ENCODE results near the gene VCPKMT.
"Not testable (repeated sequence)": the region's sequence is repeated elsewhere in the genome, so short reads cannot be mapped to it uniquely, and the experiment has no call there.

VCPKMT gene

GRCh38 chr14:50092006-50092555 is 24.3 kb downstream of the VCPKMT start:
- DNase-seq: no peak

- DNase-seq: no peak
These were observed 25.0 kb downstream of the VCPKMT start for GRCh38 chr14:50091240-50091913.

DNA sequence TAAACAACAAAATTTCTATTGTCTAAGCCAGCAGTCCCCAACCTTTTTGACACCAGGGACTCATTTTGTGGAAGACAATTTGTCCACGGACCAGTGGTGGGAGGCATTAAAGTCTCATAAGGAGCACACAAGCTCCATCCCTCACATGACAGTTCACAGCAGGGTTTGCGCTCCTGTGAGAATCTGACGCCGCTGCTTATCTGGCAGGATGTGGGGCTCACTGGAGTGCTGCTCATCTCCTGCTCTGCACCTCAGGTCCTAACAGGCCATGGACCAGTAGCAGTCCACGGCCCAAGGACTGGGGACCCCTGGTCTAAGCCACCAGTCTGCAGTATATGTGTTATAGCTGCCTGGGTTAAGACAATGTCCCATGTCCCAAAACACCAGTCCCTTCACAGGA is 27.2 kb downstream of the VCPKMT start:
- no peak for DNase-seq

GRCh38 chr14:50088731-50089130 is 27.6 kb downstream of the VCPKMT start:
- no peak for DNase-seq

DNA sequence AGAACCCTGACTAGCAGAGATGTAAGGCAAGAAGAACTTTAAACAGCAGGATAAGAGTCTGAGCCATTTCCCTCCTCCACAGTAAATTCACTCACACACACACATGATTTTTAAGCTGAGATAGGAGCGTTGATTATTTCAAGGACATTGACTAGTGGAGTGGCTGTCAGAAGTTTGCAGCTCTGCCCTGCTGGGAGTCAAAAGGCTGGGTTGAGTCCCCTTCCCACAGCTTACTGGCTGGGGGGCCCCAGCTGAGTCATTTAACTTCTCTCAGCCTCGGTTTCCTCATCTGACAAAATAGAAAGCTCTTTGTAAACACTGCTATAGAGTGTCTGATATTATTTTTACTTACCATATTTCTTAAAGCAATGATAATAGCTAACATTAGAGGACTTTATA is 28.3 kb downstream of the VCPKMT start:
- DNase-seq: no peak

DNA sequence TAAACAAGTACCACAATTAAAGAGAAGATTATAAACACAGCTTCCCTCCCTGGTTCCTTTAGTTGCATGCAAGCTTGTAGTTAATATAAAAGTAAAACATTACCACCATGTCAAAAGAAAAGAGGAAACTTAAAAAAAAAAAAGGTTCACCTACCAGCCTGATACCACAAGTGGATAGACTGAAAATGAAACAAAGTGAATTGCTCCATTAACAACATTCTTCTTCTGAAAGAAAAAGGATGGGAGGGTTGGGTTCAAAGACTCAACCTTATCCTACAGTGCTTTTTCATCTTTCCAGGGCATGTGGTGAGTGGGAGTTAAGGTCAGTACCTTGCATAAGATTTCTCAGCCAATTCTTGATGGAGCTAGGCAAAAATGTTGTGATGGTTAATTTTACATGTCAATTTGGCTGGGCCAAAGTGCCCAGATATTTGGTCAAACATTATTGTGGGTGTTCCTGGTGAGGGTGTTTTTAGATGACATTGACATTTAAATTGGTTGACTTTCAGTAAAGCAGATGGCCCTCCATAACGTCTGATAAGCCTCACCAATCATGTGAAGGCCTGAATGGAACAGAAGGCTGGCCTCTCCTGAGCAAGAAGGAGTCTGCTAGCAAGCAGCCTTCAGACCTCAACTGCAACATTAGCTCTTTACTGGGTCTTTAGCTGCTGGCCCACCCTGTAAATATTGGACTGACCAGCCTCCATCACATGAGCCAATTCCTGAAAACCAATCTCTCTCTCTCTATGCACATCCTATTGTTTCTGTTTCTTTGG is 28.8 kb downstream of the VCPKMT start:
- no peak for DNase-seq

- DNase-seq: no peak
These were observed 30.1 kb downstream of the VCPKMT start for GRCh38 chr14:50086321-50086711.

DNA sequence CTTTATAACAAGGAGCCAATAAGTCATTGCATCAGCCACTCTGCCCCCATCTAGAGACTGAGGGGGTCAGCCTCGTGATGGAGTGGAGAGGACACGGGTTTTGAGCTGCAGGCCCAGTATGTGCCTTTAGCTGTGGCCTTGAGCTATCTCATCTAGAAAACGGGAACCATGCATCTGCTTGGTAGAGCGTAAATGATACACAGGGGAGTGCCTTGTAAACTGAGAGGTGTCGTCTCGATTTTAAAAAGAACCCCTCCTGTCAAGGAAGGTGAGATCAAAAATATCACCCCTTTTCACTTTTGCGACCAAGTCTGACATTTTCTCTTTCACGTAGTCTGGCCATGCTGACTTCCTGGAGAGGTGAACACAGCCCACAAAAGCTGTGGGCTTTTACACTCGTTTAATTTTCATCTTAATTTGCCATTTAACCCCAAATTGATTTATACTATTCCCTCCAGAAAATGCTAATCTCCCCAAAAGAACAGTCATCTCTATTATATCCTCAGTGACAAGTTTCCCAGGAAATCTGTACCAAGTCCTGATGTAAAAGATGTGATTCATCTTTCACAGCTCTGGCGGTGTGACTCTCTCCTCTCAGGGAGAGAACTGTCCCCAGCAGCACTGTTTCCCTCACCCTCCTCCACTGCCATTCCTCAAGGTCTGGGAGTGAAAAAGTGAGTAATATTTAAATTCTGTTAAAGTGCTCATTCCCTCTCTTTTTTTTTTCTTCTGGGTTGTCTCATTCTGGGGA is 30.6 kb downstream of the VCPKMT start:
- DNase-seq: peak in 17 of 58 donors; percentile 3 to 60 (median 25)

DNA sequence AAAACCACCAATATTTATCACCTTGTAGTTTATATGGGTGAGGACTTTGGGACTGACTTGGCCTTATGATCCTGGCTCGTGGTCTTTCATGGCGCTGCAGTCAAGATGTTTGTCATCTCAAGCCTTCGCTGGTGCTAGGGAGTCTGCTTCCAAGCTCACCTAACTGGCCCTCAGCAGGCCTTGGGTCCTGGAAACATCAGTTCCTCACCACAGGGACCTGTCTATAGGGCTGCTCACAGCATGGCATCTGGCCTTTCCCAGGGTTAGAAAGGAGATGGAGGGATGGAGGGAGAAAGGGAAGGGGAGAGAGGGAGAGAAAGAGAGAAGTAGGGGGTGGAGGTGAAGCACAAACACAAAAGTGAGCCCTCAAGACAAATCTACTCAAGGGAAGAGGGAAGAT is 31.7 kb downstream of the VCPKMT start:
- DNase-seq: no peak

GRCh38 chr14:50083467-50084337 is 32.7 kb downstream of the VCPKMT start:
- peak in 18 of 58 donors; percentile 9 to 64 (median 31) for DNase-seq

DNA sequence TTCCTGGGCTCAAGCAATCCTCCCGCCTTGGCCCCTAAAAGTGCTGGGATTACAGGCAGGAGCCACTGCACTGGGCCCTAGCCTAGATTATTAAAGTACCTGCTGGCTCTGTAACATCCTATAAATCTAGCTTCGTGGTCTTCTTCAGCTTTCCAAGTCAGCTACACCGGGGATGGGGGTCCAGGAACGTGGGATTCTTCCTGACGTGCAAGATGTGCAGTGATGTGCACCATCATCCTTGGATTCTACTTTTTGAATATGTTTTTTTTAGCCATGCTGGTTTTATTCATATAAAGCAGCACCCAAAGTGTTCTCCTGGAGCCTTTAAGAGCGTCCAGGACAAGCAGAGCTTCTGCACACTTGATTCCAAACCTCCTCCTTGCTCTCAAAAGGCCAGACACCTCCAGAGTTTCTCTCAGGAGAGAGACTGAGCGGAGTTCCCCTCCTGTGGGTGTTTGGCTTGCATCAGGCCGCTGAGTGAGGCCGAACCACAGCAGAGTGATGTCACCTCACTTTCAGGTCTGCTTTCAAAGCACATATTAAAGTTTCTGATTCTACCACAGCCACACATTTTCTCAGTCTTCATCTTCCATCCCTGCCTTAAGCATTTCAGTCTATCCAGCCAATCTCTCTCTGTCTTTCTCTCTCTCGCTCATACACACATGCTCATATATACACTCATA is 33.4 kb downstream of the VCPKMT start:
- peak in 3 of 58 donors; percentile 14 to 24 (median 17) for DNase-seq

DNA sequence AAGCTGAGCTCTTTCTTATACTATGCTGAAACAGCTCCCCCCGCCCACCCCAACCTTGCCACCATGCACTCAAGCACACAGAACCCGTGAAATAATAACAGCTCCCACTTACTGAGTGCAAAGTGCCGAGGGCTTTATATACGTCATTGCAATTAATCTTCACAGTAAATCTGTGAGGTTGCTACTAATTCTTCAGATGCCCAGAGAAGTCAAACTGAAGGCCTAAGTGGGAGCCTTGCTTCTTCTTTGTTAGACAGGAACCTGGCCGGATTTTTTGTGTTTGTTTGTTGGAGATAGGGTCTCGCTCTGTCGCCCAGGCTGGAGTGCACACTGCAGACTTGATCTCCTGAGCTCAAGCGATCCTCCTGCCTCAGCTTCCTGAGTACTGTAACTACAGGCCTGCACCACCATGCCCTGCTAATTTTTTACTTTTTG is 34.0 kb downstream of the VCPKMT start:
- DNase-seq: no peak

- DNase-seq: not testable (repeated sequence)
These were observed 37.3 kb downstream of the VCPKMT start for GRCh38 chr14:50079103-50079502.

DNA sequence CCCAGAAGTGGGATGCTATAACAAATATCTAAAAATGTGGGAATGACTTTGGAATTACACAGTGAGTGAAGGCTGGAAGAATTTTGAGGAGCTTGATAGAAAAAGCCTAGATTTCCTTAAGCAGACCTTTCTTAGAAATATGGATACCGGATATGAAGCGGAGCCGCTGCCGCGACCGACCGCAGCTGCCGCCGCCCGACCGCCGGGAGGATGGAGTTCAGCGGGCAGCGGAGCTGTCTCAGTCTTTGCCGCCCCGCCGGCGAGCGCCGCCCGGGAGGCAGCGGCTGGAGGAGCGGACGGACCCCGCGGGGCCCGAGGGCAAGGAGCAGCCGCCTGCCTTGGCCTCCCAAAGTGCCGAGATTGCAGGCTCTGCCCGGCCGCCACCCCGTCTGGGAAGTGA is 42.7 kb downstream of the VCPKMT start:
- not testable (repeated sequence) for DNase-seq

DNA sequence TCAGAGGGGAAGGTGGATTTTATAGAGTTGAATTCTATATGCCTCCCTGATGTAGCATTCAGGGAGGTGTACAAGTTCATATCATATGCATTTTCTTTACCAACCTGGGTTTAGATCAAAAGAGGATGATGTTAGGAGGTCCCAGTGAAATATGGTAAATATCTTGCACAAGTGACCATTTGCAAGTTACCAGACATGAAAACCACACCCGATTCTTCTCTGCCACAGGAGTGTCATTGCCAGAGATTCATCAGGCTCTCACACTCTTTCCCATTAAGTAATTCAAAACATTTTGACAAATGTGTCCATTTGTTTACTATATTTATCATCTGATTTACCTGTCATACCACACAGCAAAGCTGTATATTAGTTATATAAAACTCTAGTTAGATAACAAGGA is 44.0 kb downstream of the VCPKMT start:
- DNase-seq: no peak

DNA sequence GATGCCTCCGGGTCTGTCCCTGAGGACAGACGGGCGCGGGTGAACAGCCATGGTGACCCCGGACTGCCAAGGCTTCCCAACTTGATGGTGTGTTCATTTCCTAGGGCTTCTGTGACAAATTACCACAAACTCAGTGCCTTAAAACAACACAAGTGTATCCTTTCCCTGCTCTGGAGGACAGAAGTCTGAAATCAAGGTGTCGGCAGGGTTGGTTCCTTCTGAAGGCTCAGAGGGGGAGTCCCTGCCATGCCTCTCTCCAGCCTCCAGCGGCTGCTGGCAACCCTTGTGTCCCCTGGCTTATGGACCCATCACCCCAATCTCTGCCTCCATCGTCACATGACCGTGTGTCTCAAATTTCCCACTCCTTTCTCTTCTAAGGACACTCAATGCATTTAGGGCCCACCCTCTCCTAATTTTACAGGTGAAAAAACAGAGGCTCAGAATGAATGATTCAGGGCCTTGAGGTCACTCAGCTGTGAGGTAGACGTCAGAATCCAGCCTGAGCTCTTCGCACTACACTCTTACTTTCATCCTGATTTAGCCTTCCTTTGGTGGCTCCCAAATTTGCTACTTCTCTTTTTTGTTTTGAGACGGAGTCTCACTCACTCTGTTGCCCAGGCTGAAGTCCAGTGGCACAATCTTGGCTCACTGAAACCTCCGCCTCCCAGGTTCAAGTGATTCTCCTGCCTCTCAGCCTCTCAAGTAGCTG is 45.4 kb downstream of the VCPKMT start:
- no peak for DNase-seq

DNA sequence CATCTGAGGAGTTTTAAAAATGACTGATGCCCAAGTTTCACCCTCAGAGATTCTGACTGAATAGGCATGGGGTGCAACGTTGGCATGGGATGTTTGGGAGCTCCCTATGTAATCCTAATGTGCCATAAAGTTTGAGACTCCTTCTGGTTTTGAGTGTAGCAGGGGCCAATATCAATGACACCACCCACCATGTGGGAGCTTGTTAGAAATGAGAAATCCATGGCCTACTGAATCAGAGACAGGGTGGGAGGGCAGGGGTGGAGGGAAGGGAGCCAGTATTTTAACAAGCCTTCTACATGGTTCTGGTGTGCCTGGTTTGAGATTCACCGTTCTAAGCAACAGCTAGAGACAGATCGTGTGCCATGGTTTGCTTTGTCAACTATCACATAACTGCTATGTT is 46.1 kb downstream of the VCPKMT start:
- DNase-seq: no peak

- no peak for DNase-seq
These were observed 47.0 kb downstream of the VCPKMT start for GRCh38 chr14:50069325-50069724.

GRCh38 chr14:50068496-50068895 is 47.9 kb downstream of the VCPKMT start:
- DNase-seq: no peak

Measured in anterior cingulate cortex (tissue), 58 donors.